HepG2 (cell line): ENCODE data around the gene ANKRD35. TPM values are rescaled to one million over a fixed set of nuclear protein-coding genes. Genes with fewer than 3 reads are reported as not detected.

Experiments
- CSRNP1 ChIP-seq: sonication (generic); formaldehyde crosslinking; IDR thresholded peaks from 2 replicates; pipeline ENCODE4 v1.8.1; 2023; ENCODE audit warnings: mild to moderate bottlenecking, missing genetic modification reagents
- FUBP1 ChIP-seq: sonication (generic); formaldehyde crosslinking; IDR thresholded peaks from 2 replicates; pipeline ENCODE4 v1.5.1; 2020; ENCODE audit warnings: missing genetic modification reagents, mild to moderate bottlenecking, borderline replicate concordance
- HES4 ChIP-seq: sonication (generic); formaldehyde crosslinking; IDR thresholded peaks from 2 replicates; pipeline ENCODE4 v1.9.0; 2021; ENCODE audit warnings: mild to moderate bottlenecking, missing genetic modification reagents, borderline replicate concordance
- HNRNPL ChIP-seq: fragments of 200-400 bp; formaldehyde crosslinking; IDR thresholded peaks from 2 replicates; pipeline ENCODE4 v1.6.1; 2017; ENCODE audit warnings: mild to moderate bottlenecking, low read depth, low read length
- PAX8 ChIP-seq: sonication (generic); formaldehyde crosslinking; IDR thresholded peaks from 2 replicates; pipeline ENCODE4 v1.8.0; 2022; ENCODE audit warnings: mild to moderate bottlenecking, missing genetic modification reagents, borderline replicate concordance
- POLR2AphosphoS2 ChIP-seq: IDR thresholded peaks from 2 replicates; pipeline ENCODE4 v1.6.1; 2011; ENCODE audit warnings: low read depth, low read length, improper control_type of control experiment
- SMAD3 ChIP-seq: sonication (generic); formaldehyde crosslinking; IDR thresholded peaks from 2 replicates; pipeline ENCODE4 v1.4.0; 2020; ENCODE audit warnings: missing genetic modification reagents
- SNAPC4 ChIP-seq: sonication (generic); formaldehyde crosslinking; IDR thresholded peaks from 2 replicates; pipeline ENCODE4 v1.4.0; 2020; ENCODE audit warnings: mild to moderate bottlenecking, missing genetic modification reagents
- ZBTB10 ChIP-seq: sonication (generic); formaldehyde crosslinking; IDR thresholded peaks from 2 replicates; pipeline ENCODE4 v1.4.0; 2020; ENCODE audit warnings: missing genetic modification reagents, borderline replicate concordance
- ZNF350 ChIP-seq: sonication (generic); formaldehyde crosslinking; IDR thresholded peaks from 2 replicates; pipeline ENCODE4 v1.4.0; 2020; ENCODE audit warnings: mild to moderate bottlenecking, low read depth, missing genetic modification reagents, borderline replicate concordance
- ZNF703 ChIP-seq: sonication (generic); formaldehyde crosslinking; IDR thresholded peaks from 2 replicates; pipeline ENCODE4 v1.5.1; 2020; ENCODE audit warnings: missing genetic modification reagents, mild to moderate bottlenecking, moderate library complexity, borderline replicate concordance
- polyA plus RNA-seq, 8 experiments: library from polyadenylated mRNA; depleted of rRNA in 3 of 8; stranded (reverse) in 7 of 8; unstranded in 1 of 8; fragments of >200 nt; fragmentation: Illumina TruSeq in 4 of 8; extraction: Trizol in 4 of 8; gene quantifications; 2 replicates each; pipeline versions ENCODE4 v1.2.1 to v1.2.3, GENCODE V29; 2011 to 2016; ENCODE audit warnings: low read depth in 4 of 8, missing spikeins in 1 of 8, mixed read lengths in 1 of 8; ENCODE audit not compliant: insufficient read depth in 1 of 8
- total RNA-seq, 5 experiments: library from RNA; depleted of rRNA; stranded (reverse); fragments of >200 nt; fragmentation: Illumina TruSeq; extraction: Trizol; gene quantifications; 2 replicates each; pipeline ENCODE4 v1.2.3, GENCODE V29; 2016; ENCODE audit warnings: low read depth in 1 of 5
- TF ChIP-seq, protein P1 (sequence below): sonication (generic); formaldehyde crosslinking; IDR thresholded peaks from 2 replicates; pipeline ENCODE4 v1.4.0; 2020; ENCODE audit warnings: missing genetic modification reagents, low read depth, mild to moderate bottlenecking, borderline replicate concordance
- TF ChIP-seq, protein P2 (sequence below): sonication (generic); formaldehyde crosslinking; IDR thresholded peaks from 2 replicates; pipeline ENCODE4 v1.8.0; 2022; ENCODE audit warnings: mild to moderate bottlenecking, missing genetic modification reagents, moderate library complexity

The ANKRD35 gene
- total and polyA plus RNA-seq, 2 of the 13 experiments (the other 11 are each of a cell fraction or from before 2014, with no cell fraction given) = 0.02 TPM; not detected in 1

DNA sequence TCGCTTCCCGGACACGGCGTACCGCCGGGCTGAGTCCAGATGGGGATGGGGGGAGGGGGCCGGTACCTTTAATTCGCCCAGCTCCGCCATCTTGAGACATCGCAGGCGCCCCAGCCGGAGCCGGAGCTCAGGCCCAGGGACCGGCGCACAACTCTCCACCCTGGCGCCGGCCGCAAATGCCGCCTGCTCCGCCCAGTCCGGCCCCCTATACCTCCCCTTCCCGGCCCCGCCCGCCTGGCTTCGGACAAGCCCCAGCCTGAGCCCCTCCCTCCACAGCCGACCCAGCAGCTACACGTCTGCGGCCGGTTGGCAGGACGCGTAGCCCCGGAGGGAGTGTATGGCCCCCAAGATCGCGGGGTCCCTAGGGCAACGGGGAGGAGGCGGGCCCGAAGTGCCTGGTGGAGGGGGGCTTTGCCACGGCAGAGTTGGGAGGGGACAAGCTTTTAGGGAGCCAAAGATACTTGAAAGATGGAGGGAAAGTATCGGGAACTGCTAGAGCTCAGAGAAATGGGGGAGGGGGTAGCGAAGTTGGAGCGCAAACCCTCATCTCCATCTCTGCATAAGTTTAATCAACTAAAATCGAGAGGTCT, 26.7 kb downstream of the ANKRD35 start, which contains the start of gene PIAS3 (continued):
- TF ChIP-seq FUBP1 (CRISPR knock-in tag) (no peak), ZNF350 (CRISPR knock-in tag) (peak; percentile 49; the same call in 1 of the 2 replicates), SNAPC4 (0 out of 2 replicates have a peak, but pooled peaks have one; percentile 20), HNRNPL (no peak), PAX8 (CRISPR knock-in tag) (no peak), HES4 (0 out of 2 replicates have a peak, but pooled peaks have one; percentile 14), CSRNP1 (CRISPR knock-in tag) (peak; percentile 65; the same call in 1 of the 2 replicates), SMAD3 (CRISPR knock-in tag) (0 out of 2 replicates have a peak, but pooled peaks have one; percentile 32), ZNF703 (no peak; the same call in 1 of the 2 replicates), POLR2AphosphoS2 (no peak), ZBTB10 (CRISPR knock-in tag) (no peak)
- TF ChIP-seq, protein P1, sequence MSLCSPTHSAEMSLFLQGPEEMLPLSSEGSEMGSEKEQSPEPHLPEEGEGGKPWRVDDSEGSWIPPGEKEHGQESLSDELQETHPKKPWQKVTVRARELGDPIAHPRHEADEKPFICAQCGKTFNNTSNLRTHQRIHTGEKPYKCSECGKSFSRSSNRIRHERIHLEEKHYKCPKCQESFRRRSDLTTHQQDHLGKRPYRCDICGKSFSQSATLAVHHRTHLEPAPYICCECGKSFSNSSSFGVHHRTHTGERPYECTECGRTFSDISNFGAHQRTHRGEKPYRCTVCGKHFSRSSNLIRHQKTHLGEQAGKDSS (CRISPR knock-in tag) = peak; percentile 62; the same call in 1 of the 2 replicates
- TF ChIP-seq, protein P2, sequence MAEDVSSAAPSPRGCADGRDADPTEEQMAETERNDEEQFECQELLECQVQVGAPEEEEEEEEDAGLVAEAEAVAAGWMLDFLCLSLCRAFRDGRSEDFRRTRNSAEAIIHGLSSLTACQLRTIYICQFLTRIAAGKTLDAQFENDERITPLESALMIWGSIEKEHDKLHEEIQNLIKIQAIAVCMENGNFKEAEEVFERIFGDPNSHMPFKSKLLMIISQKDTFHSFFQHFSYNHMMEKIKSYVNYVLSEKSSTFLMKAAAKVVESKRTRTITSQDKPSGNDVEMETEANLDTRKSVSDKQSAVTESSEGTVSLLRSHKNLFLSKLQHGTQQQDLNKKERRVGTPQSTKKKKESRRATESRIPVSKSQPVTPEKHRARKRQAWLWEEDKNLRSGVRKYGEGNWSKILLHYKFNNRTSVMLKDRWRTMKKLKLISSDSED = no peak
